ENCODE measurements around the gene DNAJB12.

Gene DNAJB12

DNA sequence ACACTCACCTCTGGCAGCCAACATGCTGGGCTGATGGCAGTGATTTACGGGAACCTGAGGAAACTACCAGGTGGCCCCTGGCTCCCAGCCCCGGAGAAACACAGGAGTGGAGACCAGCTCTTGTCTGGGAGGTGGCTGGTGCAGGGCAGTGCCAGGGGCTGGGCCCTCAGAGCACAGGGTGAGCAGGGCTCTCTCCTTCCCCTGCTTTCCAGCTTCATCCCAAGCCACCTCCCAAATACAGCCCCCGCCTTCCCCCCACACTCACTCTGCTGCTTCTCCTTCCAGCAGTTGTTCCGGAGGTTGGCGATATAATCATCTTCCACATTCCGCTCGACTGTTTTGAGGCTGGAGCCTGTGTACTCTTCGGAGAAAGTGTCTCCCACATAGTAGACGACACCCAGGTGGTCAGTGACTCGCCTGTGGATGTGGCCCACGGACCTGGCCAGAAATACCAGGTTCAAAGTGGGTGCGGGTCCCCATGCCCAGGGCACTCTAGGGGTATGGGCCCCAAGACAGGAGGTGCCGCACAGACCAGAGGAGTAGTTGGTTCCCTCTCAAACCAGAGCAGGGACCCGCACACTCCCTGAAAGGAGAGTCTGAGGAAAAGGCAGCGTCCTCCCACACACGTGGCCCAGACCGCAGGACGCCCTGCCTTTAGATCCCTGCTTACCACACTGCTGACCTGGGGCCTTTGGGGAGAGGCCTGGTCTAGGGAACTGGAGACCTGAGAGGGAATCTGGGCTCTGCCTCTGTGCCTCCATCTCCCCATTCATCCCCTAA is 18.3 kb downstream of the DNAJB12 start:
- TF ChIP-seq, protein P1, sequence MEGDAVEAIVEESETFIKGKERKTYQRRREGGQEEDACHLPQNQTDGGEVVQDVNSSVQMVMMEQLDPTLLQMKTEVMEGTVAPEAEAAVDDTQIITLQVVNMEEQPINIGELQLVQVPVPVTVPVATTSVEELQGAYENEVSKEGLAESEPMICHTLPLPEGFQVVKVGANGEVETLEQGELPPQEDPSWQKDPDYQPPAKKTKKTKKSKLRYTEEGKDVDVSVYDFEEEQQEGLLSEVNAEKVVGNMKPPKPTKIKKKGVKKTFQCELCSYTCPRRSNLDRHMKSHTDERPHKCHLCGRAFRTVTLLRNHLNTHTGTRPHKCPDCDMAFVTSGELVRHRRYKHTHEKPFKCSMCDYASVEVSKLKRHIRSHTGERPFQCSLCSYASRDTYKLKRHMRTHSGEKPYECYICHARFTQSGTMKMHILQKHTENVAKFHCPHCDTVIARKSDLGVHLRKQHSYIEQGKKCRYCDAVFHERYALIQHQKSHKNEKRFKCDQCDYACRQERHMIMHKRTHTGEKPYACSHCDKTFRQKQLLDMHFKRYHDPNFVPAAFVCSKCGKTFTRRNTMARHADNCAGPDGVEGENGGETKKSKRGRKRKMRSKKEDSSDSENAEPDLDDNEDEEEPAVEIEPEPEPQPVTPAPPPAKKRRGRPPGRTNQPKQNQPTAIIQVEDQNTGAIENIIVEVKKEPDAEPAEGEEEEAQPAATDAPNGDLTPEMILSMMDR (conservative IDR thresholded peaks at IDR 0.05; ENCODE audit: control insufficient read depth, insufficient read depth, low read depth, low read length): no peak
- H3K4me3 ChIP-seq (ENCODE audit: control insufficient read depth, low read depth, low read length): peak overlapping the region; percentile 1
- peak; percentile 67 for DNase-seq (ENCODE audit: low read depth)

DNA sequence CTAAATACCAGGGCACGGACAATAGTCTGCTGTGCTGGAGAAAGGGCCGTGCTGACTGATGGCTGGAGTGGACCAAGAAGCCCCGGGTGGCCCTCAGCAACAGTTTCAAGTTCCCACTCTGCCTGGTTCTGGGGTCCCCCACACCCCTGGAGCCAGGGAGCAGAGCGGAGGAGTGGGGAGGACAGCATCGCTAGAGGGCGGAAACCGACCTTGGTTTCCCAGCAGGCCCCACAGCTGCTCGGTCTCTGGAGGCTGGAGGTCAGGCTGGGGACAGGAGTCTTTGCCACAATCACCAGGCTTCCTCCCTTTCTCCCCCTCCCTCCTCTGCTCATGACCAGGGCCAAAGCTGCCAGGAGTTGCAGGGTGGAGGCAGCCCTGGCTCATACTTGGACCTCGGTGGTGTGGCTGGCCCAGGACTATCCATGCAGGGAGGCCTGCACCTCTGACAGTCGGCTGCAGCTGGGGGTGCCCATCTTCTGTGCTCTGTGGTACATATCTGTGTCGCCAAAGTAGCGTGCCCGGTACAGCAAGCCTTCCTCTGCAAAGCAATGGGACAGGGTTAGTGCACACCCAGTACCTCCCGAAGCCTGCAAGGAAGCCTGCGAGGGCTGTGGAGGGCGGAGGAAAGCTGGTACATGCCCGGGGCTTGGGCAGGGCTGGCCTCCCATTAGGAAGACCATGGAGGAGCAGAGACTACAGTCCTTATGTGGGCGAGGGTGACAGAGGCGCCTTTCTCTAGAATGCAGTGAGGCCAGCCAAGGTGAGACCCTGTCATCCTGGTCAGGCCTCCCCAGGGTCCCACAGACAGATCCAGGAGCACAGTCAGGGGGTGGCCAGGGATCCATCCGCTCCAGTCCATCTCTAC is 19.1 kb downstream of the DNAJB12 start:
- peak overlapping the region; percentile 1 for H3K4me3 ChIP-seq (ENCODE audit: control insufficient read depth, low read depth, low read length)
- TF ChIP-seq, protein P1 (conservative IDR thresholded peaks at IDR 0.05; ENCODE audit: control insufficient read depth, insufficient read depth, low read depth, low read length): no peak

GRCh38 chr10:72334825-72335393 is 19.8 kb downstream of the DNAJB12 start:
- no peak overlapping the region for H3K4me3 ChIP-seq (ENCODE audit: control insufficient read depth, low read depth, low read length)
- TF ChIP-seq, protein P1 (conservative IDR thresholded peaks at IDR 0.05; ENCODE audit: control insufficient read depth, insufficient read depth, low read depth, low read length): peak; percentile 23
- peak; percentile 99 for DNase-seq (ENCODE audit: low read depth)

More for the DNA sequence above, 19.1 kb downstream of the DNAJB12 start:
- DNase-seq (ENCODE audit: low read depth): peak; percentile 81

DNA sequence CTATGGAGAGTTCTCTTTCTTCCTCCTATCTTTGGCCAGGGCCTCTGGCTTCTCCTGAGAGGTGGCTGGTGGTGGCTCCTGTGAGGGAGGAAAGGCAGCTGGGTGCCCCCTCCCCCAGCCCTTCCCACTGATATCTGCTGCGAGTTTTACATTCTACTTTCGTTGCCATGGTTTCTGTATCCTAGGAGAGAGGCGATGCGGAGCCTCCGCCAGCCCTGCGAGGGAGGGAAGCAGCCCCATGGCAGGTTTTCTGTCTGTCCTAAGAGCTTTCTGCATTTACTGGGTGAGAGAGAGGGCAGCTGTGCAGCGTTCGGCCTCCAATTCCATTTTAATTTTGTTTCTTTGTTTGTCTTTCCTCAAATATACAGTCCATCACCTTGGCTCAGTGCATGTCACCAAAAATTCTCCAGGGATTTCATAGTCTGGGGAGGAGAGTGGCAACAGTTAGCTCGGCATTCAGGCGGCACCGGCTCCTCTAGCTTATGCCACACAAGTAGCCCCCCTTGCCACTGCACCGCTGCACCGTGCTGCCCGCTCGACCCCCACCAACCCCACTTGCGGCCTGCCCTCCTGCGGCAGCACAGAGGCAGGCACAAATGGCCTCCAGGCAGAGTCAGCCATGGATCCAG is 20.4 kb downstream of the DNAJB12 start:
- no peak overlapping the region for H3K4me3 ChIP-seq (ENCODE audit: control insufficient read depth, low read depth, low read length)
- DNase-seq (ENCODE audit: low read depth): peak; percentile 52
- TF ChIP-seq, protein P1 (conservative IDR thresholded peaks at IDR 0.05; ENCODE audit: control insufficient read depth, insufficient read depth, low read depth, low read length): no peak

GRCh38 chr10:72333112-72334015 is 21.4 kb downstream of the DNAJB12 start:
- no peak overlapping the region for H3K4me3 ChIP-seq (ENCODE audit: control insufficient read depth, low read depth, low read length)
- no peak for DNase-seq (ENCODE audit: low read depth)
- TF ChIP-seq, protein P1 (conservative IDR thresholded peaks at IDR 0.05; ENCODE audit: control insufficient read depth, insufficient read depth, low read depth, low read length): no peak
